NCI-H526 (cell line): ENCODE results near the gene CABP4.
A peak's percentile ranks its signal among the peaks of the same experiment; 100 is the strongest.
"Not testable (repeated sequence)": the region's sequence is repeated elsewhere in the genome, so short reads cannot be mapped to it uniquely, and the experiment has no call there.

Experiments used
- DNase-seq, 2 experiments: peaks; one replicate each; lab custom pipeline; 2025; lab: John Stamatoyannopoulos, UW

CABP4 gene

DNA sequence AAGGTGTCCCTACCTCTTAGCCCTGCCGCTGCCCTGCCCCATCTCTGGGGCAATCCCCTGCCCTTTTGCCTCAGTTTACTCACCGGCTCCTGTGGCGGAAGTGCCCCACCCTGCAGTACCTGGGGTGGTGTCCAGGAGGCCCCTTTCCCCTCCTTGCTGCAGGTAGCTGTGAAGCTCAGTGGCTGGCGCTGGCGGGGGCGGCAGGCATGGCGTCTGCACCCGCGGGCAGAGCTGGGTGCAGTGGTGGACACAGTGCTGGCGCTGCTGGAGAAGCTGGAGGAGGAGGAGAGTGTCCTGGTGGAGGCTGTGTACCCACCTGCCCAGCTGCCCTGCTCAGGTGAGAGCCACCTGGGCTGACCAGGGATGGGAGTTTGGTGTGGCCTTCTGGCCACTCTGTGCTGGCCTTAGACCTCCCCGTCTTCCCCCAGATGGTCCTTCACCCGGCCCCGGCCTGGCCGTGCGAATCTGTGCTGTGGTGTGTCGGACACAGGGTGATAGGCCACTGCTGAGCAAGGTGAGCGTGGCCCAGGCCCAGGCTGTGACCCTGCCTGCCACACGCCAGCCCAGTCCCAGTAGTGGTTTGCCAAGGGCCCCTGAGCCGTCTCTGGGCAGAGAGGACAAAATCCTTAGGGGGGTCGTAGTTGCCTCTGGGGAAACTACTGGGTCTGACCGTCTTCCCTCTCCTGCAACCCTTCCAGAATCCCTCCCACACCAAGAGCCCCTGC is 35.7 kb upstream of the CABP4 start:
- no peak for DNase-seq

DNA sequence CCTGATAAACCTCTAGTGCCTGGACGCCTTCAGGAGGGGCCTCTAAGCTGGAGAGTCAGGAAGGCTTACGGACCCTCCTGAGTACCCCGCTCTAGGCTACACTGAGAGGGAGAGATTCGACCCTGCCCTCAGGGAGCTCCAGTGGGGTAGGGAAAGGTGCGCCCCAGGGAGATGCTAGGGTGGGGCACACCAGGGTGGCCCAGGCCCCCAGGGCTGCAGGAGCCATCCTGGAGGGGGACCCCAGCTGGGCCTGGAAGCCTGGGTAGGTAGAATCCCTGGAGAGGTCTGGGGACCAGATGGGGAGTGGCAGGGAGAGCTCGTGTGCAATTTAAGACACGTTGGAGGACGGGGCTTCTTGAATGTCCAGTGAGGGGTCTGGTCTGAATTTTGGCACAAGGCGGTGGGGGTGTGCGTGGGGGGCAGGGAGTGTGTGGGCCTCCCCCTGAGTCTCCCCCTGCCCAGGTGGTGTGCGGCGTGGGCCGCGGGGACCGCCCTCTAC is 35.0 kb upstream of the CABP4 start:
- DNase-seq, result no peak

DNA sequence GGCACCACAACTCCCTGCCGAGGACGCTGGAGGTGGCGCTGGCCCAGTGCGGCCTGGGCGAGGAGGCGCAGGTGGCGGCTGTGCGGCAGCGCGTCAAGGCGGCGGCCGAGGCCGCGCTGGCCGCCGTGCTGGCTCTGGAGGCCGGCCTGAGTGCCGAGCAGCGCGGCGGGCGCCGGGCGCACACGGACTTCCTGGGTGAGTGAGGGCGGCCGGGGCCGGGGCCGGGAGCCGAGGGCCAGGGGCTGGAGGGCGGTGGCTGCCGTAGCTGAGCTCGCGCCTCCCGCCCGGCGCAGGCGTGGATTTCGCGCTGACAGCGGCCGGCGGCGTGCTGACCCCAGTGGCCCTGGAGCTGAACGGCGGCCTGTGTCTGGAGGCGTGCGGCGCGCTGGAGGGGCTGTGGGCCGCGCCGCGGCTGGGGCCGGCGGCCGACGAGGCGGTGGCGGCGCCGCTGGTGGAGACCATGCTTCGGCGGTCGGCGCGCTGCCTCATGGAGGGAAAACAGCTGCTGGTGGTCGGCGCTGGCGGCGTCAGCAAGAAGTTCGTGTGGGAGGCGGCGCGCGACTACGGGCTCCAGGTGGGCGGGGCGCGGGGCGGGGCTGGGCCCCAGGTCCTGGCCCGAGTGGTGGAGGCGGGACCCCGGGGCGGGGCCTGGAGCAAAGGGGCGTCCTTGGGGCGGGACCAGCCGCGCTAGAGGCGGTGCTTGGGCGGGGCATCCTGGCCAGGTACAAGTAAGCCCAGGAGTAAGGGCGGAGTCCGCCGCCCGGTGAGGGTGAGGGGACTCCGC is 34.3 kb upstream of the CABP4 start:
- peak; percentile 80 to 98 for DNase-seq

DNA sequence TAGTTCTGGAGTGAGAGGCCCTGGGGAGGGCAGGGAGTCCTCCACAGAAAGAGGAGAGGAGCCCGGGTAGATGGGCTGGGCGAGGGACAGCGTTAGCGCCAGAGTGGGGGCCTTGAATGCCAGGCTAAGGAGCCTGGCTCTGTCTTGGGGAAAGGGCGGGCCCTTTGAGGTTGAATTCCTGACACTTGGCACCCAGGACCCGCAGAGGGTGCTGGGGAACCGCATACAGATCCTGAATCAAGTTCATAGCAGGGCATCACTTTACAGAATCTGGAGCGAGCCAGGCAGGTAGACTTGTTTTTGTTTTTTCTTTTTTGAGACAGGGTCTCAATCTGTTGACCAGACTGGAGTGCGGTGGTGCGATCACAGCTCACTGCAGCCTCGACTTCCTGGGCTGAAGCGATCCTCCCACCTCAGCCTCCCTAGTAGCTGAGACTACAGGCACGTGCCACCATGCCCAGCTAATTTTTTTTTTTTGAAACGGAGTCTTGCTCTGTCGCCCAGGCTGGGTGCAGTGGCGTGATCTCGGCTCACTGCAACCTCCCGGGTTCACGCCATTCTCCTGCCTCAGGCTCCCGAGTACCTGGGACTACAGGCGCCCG is 33.6 kb upstream of the CABP4 start:
- DNase-seq, result no peak

DNA sequence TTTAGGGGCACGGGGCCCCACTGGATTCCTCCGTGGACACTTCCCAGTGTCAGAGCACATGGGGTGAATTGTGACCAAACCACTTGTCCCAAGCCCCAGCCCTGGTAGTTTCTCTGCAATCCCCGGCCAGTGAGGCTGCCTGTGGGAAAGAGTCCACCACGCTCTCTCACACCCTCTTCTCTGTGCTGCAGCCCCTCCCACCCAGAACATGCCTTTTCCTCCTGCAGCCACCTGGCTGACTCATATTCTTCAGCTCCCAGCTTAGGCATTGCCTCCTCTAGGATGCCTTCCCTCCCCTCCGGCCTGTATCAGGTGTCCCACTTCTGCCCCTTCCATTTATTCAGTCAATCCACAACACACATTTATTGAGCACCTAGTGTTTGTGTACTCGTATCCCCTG is 32.3 kb upstream of the CABP4 start:
- no peak for DNase-seq

DNA sequence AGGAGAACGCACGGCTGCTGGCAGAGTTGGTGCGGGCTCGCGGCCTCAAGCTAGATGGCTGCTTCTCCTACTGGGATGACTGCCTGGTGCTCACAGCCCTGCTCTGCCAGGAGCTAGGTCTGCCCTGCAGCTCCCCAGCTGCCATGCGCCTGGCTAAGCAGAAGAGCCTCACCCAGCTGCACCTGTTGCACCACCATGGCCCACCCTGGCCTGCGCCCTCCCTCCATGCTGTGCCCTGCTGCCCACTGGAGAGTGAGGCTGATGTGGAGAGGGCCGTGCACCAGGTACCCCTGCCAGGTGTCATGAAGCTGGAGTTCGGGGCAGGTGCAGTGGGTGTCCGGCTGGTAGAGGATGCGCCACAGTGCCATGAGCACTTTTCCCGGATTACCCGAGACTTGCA is 31.7 kb upstream of the CABP4 start:
- no peak for DNase-seq

DNA sequence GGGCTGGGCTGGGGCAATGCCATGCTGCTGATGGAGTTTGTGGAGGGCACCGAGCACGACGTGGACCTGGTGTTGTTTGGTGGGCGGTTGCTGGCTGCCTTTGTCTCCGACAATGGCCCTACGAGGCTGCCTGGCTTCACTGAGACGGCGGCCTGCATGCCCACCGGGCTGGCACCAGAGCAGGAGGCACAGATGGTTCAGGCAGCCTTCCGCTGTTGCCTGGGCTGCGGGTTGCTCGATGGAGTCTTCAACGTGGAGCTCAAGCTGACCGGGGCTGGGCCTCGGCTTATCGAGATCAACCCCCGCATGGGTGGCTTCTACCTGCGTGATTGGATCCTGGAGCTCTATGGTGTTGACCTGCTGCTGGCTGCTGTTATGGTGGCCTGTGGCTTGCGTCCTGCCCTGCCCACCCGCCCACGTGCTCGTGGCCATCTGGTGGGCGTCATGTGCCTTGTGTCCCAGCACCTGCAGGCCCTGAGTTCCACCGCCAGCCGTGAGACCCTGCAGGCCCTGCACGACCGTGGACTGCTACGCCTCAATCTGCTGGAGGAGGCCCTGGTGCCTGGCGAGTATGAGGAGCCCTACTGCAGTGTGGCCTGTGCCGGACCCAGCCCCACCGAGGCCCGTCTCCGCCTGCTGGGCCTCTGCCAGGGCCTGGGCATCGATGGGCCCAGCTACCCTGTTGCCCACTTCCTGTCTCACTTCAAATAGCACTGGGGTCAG is 31.1 kb upstream of the CABP4 start:
- DNase-seq, result no peak

DNA sequence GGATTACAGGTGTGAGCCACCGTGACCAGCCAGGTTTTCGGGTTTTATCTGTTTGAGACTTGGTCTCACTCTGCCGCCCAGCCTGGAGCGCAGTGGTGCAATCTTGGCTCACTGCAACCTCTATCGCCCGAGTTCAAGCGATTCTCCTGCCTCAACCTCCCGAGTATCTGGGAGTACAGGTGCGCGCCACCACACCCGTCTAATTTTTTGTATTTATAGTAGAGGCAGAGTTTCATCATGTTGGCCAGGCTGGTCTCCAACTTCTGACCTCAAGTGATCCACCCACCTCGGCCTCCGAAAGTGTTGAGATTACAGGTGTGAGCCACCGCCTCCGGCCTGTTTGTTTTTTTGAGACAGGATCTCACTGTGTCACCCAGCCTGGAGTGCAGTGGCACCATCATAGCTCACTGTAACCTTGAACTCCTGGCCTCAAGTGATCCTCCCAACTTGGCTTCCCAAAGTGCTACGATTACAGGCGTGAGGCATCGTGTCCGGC is 27.7 kb upstream of the CABP4 start:
- DNase-seq, result not testable (repeated sequence)

DNA sequence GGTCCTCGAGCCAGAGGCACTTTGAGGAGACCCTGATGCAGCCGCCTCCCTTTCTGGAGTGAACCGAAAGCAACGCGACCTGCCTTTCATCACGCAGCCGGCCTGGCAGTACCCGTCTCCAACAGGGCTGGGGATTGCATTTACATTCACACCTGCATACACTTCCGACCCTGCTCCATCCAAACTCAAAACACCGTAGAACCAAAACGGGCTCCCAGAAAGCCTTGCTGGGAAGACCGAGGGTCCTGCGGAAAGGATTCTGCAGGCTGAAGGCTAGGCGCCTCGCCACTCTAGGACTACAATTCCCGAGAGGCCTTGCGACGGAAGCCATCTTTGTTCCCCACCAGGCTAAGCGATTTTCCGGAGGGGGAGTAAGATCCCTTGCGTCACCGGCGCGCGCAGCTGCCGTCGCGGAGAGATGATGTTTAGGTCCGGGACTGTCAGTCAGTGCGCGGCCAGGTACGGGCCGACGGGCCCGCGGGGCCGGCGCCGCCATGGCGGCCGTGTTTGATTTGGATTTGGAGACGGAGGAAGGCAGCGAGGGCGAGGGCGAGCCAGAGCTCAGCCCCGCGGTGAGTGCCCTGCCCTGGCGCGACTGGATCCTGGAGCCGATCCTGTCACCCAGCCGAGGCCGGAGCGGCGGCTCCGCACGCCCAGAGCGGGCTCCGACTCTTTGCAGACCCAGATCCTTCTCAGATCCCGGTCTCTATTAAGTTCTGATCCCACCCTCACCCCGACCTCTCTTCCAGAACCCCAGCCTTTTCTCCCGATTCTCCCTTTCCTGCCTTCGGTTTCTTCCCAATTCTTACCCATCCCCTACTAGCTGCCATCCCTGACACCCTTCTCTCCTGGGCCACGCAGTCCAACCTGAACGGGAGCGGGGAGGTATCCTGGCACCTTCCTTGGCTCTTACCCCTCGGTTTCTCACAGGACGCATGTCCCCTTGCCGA is 26.8 kb upstream of the CABP4 start, which contains the start of gene RPS6KB2:
RPS6KB2 (plus strand) TSS at position 443 of the 950 bp plus-strand sequence; CDS start at position 495, 52 bp downstream.
- DNase-seq, result peak; percentile 96 to 99

DNA sequence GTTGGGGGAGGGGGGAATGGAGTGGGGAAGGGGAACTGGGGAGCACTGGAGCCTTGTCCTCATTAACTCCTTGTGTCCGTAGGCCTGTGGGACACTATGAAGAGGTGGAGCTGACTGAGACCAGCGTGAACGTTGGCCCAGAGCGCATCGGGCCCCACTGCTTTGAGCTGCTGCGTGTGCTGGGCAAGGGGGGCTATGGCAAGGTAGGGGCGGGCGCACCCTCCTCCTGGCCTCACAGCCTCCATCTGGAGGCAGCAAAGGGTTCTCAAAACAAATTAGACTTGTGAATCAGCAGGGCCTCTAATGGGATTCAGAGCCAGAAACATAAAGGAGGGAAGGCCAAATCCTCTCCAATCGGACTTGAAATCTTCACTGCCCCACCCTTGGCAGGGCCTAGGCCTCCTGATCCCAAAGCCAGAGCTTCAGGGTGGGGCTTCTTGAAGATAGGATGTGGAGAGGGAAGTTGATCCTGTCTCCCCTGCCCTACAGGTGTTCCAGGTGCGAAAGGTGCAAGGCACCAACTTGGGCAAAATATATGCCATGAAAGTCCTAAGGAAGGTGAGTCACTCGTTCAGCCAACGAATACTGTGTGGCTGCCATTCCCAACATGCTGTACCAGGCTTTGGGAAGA is 26.0 kb upstream of the CABP4 start:
- no peak for DNase-seq

DNA sequence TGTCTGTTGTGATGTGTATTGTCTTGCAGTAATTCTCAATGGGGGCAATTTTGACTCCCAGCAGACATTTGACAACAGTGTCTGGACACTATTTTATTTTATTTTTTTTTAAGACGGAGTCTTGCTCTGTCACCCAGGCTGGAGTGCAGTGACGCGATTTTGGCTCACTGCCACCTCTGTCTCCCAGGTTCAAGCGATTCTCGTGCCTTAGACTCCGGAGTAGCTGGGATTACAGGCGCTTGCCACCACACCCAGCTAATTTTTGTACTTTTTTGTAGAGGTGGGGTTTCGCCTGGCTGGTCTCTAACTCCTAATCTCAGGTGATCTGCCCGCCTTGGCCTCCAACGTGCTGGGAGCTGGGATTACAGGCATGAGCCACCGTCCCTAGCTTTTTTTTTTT is 25.4 kb upstream of the CABP4 start:
- no peak for DNase-seq

DNA sequence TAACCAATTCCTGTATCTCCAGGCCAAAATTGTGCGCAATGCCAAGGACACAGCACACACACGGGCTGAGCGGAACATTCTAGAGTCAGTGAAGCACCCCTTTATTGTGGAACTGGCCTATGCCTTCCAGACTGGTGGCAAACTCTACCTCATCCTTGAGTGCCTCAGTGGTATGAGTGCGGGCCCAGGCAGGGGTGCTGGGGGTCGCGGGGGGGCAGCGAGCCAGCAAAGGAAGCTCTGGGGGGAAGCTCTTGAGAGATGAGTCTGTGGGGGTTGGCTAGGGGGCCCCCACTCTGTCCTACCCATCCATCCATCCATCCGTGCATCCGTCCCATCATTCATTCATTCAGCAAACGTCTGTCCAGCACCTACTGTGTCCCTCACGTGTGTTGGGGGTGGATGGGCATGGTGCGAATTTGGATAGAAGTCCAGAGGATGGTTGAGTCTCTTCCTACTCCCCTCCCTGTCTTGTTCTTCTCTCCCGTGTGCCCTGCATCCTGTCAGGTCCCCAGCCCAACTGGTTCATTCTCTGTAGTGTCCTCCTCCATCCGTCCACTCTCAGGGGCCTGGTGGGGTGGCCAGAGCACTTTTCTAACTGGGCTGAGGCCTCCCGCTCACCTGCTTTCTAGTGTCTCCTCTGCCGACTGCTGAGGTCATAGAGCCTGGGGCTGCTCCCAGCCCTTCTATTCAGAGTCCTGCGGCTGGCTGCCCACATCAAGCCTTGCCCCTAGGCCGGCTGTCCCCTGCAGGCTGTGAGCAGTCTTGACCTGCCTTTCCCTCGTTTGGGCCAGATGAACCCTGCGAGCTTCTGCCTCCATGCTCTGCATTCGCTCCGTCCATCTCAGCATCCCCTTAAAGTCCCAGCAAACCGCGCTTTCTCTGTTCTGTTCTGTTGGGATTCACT is 23.6 kb upstream of the CABP4 start:
- DNase-seq, result no peak

DNA sequence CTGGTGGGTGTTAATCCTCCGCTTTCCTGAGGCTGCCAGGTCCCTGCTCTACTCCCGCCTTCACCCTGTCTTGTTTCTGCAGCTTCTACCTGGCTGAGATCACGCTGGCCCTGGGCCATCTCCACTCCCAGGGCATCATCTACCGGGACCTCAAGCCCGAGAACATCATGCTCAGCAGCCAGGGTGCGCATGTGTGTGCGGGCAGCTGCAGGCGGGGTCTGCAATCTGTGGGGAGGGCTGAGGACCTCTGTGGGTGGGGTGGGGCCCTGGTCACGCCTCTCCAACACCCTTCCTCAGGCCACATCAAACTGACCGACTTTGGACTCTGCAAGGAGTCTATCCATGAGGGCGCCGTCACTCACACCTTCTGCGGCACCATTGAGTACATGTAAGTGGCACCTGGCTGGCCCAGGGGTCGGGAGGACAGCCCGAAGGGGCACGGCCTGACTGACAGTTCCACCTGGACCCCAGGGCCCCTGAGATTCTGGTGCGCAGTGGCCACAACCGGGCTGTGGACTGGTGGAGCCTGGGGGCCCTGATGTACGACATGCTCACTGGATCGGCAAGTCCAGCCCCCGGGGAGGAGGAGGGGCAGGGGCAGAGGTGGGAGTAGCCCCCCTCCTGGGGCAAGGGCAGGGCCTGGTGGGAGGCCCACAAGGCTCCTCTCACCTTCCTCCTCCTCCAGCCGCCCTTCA is 22.4 kb upstream of the CABP4 start:
- DNase-seq, result no peak

DNA sequence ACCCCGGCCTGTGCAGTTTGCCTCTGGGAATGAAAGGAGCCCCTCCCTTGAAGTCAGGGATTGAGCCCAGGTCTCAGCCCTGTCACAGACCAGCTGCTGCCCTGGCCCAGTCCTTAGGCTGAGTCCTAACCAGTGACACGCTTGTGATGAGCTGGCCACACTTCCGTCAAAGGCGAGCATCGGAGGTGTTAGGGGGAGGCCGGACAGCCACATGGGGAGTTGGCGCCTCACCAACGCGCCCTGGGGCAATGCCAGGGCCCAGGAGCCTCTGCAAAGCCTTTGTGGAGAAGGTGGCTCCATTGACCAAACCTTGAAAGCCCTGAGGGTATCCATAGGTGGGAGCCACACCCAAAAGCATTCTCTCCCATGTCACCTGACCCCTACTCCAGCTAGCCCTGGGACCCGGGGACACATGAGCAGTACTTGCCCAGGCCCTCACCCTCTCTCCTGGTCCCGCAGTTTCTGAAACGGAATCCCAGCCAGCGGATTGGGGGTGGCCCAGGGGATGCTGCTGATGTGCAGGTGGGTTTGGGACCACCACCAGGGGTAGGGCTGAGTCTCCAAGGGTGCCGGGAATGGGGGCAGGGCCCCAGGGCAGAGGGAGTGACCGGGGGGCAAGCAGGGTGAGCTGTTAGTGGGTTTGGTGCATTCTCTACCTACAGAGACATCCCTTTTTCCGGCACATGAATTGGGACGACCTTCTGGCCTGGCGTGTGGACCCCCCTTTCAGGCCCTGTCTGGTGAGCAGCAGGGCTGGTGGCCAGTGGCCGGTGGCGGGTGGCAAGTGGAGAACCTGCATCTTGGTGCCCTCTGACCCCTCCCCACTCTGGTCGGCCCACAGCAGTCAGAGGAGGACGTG is 21.4 kb upstream of the CABP4 start:
- DNase-seq, result no peak

DNA sequence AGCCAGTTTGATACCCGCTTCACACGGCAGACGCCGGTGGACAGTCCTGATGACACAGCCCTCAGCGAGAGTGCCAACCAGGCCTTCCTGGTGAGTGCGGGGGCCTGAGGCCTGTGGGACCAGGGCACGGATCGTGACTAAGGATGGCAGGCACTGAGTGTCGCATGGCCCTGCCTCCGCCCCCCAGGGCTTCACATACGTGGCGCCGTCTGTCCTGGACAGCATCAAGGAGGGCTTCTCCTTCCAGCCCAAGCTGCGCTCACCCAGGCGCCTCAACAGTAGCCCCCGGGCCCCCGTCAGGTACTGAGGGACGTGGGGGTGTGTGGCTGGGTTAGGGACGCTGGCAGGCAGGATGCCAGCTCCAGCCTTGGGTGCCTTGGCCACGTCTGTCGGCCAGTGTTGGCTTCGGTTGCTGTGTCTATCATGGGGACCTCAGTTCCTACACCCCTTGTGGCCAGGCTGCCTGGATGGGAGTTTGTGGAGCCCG is 20.7 kb upstream of the CABP4 start:
- DNase-seq, result no peak

DNA sequence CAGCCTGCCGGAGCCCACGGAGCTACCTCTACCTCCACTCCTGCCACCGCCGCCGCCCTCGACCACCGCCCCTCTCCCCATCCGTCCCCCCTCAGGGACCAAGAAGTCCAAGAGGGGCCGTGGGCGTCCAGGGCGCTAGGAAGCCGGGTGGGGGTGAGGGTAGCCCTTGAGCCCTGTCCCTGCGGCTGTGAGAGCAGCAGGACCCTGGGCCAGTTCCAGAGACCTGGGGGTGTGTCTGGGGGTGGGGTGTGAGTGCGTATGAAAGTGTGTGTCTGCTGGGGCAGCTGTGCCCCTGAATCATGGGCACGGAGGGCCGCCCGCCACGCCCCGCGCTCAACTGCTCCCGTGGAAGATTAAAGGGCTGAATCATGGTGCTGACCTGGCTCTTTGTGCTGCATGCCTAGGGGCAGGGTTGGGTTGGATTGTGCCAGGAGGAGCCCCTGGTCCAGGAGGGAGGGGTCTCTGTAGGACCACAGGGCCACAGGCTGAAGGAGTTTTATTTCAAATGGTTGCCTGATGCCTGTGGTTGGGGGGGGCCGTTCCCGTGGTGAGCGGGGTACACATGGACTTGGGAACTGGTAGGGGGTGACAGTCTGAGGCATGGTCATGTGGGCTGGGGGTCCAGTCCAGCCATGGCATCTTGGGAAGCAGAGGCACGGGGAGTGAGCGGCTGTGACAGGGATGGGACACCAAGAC is 20.0 kb upstream of the CABP4 start:
- no peak for DNase-seq
